Renal cortex interstitium (tissue), 11 donors: Measurements from ENCODE around the gene ACOXL. TPM values are rescaled to one million over a fixed set of nuclear protein-coding genes. Genes with fewer than 3 reads are reported as not detected.
A peak's percentile ranks its signal among the peaks of the same experiment; 100 is the strongest.
"Not testable (repeated sequence)": the region's sequence is repeated elsewhere in the genome, so short reads cannot be mapped to it uniquely, and the experiment has no call there.

ENCODE experiments used
- DNase-seq, 11 donors: peaks; one replicate each; pipeline ENCODE4 v3.0.0-alpha.2; 2013; ENCODE audit warnings: low read depth in 9 of 11, low spot score in 4 of 11; ENCODE audit errors: extremely low read depth in 1 of 11
- polyA plus RNA-seq, 3 donors: library from polyadenylated mRNA; unstranded; fragments of 120-200 nt; gene quantifications; one replicate each; pipeline ENCODE4 v1.2.1, GENCODE V29; 2013; ENCODE audit not compliant: insufficient read length in 3 of 3

The ACOXL gene
- polyA plus RNA-seq, 3 donors = 0.69 to 0.83 (median 0.73) TPM

DNA sequence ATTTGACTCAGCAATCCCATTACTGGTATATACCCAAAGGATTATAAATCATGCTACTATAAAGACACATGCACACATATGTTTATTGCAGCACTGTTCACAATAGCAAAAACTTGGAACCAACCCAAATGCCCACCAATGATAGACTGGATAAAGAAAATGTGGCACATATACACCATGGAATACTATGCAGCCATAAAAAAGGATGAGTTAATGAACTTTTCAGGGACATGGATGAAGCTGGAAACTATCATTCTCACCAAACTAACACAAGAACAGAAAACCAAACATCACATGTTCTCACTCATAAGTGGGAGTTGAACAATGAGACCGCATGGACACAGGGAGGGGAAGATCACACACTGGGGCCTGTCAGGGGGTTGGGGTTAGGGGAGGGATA is 350.3 kb downstream of the ACOXL start:
- DNase-seq = not testable (repeated sequence)

DNA sequence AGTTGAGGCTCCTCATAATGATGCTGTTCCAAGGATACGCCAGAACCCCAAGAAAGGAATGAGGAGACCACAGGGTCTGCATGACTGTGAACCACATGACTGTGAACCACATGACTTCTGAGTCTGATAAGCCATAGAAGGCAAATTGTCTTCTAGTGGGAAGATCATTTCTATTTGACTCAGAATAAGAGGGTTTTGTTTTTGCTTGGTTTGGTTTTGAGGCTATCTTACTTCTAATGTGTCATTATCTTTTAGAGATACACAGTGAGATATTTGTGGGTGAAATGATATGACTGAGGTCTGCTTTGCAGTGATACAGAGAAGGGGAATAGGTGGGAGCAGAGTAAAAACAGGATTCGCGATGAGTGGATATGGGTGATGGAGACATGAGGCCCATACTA is 359.4 kb downstream of the ACOXL start:
- no peak for DNase-seq

DNA sequence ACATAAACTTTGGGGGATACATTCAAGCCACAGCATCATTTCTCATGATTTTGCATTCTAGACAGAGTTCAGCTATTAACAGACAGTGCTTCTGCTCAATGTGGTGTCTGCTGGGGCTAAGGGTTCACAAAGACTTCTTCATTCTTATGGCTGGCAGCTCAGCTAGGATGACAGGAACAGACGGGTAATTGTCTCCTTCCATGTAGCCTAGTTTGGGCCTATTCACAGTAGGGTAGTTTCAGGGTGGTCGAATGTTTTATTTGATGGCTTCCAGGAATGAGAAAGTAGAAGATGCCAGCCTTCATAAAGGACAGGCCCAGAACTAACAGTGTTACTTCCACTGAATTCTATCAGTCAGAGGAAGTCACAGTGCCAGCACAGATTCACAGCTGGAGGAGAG is 362.3 kb downstream of the ACOXL start:
- no peak for DNase-seq

DNA sequence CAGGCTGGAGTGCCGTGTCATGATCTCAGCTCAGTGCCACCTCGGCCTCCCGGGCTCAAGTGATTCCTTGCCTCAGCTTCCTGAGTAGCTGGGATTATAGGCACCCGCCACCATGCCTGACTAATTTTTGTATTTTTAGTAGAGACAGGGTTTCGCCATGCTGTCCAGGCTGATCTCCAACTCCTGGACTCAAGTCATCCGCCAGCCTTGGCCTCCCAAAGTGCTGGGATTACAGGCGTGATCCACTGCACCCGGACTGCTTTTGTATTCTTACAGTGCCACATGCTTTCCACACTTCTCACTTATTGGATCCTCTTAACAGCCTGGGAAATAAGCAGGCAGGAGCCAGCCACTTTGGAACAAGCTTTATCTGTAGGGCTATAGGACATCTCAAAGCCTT is 363.1 kb downstream of the ACOXL start:
- DNase-seq = no peak

DNA sequence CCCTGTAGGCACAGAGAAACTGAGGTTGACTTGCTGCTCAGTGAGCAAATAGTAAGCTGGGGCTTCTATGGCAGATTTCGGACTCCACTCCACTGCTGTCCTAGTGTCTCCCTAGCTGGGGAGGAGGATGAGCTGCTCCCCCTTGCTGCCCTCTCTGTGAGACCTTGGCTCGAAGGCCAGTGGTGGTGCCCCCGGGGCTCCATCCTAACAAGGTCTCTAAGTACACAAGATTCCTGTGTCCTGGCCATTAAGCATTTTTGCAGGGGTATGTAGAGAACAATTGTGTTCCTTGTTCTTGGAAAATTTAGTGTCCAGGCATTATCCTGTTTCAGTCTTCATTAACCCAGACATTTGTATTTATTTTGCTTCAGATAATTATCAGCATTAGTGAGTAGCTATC is 367.0 kb downstream of the ACOXL start:
- DNase-seq = no peak

DNA sequence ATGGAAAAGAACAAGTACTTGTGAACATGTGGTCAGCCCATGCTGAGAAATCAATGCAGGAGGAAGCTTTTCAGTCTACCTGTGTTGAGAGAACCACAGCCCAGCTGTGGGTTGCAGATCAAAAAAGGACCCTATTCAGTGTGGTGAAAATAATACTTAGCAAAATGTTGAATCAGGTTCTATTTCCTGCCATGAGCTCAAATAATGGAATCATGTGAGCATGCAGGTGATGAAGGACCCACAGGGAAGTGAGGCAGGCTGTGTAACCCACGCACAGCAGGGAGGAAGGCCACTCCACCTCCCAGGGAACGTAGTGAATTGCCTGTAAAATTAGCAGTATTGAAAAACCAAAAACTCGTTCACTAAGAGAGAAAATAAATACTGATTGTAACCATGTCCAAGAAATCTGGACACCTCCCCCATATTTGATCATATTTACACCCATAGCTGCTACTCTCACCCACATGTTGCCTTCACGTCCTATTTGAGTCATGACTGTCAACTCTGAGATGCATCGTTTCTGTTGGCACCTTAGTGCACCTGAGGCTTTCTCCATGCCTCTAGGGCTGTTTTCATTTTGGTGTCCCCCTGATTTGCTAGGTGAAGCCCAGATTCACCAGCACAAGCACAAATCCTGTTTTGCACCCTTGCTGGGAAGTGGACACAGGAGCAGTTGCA is 367.9 kb downstream of the ACOXL start:
- no peak for DNase-seq

DNA sequence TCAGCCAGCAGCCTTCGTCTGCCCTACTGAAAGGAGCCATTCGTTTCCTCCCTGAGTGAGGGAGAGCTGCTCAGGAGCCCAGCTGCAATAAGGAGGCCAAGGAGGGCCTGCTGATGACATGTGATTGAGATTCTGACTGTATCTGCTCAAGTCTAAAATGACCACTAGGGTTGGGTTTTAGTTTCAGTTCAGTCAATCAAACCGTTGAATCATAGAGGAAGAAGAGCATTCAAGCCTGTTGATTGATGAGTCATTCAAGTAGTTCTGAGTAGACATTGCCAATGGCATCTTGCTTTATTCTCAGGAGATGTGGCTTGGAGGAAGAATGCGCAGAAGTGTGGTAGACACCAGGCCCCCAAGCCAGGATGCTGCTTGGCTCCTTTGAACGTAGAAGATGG is 368.4 kb downstream of the ACOXL start:
- DNase-seq = no peak

DNA sequence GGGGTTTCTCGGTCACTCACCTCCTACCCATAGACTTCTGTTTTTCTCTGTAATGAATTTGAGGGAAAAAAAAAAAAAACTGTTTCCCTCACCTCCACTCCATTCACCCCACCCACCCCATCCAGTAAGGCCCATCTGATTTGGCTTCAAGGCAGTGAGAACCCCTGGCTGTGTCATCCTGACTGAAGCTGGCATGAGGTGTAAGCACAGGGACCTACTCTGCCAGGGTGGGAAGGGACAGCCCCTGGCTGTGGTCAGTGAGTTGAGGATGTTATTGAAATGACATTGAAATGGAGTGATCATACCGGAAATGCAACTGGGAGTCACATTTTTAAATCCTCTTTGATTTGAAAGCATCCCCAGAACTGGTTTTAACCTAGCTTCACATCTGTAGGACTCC is 369.2 kb downstream of the ACOXL start:
- DNase-seq = no peak

DNA sequence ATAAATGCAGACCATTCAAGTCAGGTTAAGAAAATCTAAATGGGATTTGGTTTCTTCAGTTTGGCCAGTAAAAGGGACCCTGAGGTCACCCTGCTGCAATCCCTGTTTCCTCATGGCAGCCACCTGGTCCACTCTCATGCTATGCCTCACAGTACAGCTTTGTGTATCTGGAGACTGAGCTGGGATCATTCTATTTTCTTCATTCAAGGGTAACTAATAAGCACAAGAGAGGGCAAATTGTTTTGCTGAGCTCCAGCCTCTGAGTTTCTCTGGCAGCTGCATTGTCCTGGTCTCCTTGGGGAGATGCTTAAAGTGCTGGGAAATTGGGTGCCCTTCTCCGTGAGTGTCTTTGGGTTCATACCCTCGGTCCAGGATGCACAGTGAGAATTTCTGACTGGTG is 369.8 kb downstream of the ACOXL start:
- DNase-seq = no peak

DNA sequence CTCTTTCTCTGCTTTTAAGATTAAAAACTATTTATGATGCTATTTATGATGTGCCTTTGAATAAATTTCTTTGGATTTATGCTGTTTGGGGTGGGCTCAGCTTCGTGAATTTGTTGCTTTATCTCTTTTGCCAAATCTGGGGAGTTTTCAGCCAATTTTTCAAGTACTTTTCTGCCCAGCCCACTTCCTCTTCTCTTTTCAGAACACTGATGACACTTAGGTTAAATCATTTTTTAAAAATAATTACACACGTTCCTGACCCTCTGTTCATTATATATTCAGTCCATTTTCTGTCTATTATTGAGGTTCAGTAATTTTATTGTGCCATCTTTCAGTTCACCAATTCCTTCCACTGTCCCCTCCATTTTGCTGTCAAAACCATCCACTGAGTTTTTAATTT is 373.6 kb downstream of the ACOXL start:
- no peak for DNase-seq

DNA sequence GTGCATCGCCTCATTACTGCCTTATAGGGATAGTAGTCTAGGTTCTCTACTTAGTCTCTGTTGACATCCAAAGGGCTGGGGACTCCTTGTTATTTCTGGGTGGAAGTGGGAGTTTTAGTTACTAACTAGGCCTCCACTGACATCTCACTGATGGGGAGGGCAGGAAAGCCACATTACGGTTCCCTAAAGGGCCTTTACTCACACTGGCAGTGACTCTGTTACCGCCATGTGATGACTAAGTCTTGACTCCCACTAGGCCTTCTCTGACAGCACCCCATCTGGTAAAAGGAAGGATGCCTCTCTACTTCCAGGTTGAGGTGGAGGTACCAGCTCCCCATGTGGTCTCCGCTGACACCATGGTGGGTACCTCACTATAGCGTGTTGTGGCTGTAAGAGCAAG is 374.3 kb downstream of the ACOXL start:
- no peak for DNase-seq

DNA sequence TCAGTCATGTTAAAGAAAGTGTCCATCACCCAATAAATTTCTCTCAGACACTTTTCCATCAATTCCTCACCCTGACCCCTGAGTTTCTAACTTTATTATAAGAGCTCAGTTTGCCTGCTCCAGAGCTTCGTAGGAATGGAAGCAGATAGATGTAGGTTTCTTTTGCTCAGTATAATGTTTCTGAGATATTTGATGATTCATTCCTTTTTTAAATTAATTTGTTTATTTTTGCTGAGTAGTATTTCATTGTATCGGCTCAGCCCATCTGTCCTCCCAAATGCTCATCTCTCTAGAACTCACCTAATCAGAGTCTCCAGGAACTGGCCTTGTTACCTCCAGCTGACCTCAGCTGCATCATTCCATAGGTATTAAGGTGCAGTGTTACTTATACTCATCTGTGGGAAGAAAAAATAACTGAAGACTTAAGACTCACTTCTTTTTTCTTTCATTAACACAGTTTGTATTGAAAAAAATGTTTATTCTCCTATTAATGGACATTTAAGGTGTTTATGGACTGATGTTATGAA is 376.4 kb downstream of the ACOXL start:
- DNase-seq = no peak

DNA sequence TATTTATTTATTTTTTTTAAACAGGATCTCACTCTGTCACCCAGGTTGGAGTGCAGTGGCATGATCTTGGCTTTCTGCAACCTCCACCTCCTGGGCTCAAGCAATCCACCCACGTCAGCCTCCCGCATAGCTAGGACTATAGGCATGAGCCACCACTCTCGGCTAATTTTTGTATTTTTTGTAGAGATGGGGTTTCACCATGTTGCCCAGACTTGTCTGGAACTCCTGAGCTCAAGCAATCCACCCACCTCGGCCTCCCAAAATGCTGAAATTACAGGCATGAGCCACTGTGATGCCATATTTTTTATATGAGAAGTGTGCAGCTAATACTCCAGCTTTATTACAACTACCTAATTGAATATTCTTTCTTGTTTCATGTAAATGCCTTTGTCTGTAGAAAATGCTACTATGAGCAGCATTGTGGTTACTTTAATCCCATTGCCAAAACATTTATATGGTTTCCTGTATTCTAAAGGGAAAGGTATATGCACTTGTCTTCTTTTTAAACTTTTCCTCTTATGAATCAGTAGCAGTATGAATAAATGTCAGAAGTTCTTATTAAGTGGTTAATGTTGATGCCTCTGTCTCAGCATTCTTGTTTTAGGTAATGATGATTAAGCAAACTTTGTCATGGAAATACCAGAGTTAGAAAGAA is 378.9 kb downstream of the ACOXL start:
- DNase-seq = no peak

DNA sequence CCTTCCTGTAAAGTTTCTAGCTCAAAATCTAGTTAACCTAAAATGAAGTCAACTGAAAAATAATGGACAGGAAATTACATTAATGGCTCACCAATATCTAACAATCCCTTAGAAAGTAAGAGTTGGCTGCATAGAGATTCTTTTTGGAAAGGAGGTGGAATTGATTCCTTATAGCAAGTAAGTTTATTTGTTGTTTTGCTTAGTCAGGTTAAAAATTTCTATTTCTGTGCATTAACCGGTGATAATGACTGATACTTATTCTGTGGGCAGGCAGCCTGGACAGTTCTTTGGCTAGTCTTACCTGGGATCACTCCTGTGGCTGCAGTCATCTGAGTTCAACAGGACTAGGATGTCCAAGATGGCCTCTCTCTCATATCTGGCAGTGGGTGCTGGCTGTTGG is 381.5 kb downstream of the ACOXL start:
- no peak for DNase-seq

DNA sequence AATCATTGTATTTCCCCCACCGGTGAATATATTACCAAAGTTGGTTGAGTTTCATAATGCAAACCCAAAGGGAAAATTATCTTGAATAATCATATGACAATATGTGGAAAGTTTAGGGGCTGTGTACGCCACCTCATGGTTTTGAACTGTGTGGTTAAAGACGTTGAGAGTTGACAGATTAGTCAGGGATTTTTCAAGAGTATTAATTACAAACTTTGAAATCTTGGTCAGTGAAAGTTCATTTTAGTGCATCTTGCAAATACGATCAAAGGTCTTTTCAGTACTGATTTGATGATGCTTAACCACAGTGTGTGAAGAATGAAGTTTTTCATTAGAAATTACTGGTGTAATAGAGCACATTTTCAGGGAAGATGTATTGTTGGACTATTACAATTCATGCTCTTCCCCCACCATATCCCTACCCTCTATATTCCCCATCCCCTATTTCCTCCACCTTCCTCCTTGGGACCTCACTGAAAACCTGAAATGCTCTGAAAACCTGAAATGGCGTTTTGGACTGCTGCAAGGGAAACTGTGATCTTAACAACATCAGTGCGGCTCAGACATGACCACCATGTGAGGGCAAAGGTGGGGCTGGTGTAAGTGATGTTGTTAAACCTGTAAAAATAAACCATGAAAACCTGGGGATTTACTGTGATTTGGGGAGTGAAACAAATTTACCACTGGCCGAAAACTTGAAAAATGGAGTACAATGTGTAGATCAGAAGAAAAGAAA is 383.8 kb downstream of the ACOXL start:
- DNase-seq = no peak

DNA sequence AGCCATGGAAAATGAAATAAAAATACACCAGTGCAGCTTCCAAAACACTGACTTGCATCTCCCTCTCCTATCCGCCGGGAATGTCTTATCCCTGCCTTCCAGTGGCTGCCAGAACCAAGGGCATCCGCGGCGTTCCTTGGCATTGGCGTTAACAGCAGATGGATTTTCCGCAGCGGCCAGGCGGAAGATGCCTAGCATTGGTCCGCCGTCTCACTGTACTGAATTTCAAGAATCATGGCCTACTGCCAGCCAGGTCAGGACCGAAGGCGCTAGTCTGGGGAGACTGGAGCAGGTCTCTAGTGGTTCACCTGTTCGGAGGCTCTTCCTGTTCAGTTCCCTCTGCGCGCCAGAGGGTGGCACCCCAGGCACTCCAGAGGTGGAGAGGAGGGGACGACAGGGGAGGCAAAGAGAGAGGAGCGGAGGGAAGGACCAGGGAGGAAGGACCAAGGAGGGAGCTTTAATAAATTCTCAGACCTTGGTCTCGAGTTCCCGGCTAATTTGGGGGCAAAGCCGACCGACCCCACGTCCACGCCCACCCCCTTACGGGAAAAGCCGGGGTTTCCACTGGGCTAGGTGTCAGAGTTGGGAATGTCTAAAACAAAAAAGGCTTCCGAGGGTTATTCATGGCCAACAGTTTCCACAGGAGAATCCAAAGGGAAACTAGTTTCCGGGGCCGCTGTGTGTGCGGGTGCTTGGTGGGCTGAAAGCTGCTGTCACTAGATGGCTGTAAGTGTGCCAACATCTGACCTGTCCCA is 384.6 kb downstream of the ACOXL start:
- DNase-seq = peak in 9 of 11 donors; percentile 65 to 79 (median 67)

DNA sequence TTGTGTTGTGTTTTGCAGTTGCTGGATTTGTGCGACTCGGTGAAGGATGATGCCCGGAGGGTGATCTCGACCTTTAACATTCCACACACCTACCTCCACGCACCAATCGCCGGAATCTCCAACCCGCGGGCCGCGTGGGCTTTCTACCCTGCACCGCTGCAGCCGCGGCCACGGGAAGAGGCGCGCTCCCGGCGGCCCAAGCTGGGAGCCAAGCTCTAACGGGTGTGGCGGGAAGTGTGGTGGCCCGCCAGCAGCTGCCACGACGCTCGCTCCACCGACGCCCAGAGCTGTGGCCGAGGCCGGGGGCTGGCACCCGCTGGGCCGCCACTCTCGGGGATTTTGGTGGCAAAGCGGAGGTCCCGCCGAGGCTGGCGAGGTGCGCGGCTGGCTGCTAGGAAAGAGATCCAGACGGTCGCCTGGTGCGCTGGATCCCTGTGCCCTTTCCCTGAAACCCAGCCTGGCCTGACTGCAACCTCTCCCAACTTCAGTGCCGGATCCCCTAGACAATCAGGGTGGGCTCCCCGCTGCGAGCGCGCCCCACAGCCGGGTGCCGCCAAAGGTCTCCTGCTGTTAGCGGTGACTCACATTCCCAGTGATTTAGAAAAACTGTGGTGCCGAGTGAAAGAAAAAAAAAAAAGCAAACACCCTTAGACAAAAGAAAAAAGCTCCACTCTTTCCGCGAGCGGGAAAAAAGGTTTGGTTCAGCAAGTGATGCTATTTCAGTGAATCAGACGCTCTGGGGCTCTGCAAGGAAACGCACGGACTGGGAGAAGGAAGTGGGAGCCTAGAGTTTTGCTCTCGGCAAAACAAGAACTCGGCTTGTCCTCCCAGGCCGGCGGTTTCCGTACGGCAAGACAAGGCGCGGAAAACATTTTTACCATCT is 385.5 kb downstream of the ACOXL start:
- DNase-seq = peak in 8 of 11 donors; percentile 8 to 28 (median 22)

DNA sequence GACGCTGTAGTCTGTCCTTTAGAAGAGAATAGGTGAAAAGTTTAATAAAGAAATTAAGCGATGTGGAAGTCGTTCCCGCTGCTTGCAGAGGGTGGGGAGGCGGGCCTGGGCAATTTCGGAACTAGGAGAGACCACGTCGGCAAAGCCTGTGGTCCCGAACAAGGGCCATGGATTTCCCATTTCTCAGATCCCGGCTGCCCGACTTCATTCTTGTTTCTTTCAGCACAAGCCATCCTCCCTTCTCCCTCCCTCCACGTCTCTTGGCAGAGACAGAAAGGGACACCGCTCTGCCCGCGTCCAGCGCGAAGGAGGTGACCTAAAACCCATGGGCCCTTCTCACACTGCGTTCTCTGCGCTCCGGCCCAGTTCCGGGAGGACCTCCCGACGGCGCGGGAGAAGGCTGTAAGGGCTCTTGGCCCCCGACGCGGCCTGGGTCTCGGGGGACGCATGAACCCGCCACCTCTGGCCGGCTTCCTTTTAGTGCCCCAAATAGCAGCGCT is 386.2 kb downstream of the ACOXL start:
- peak in 6 of 11 donors; percentile 4 to 27 (median 13) for DNase-seq
